K562 (cell line): ENCODE data around the gene ATMIN. TPM values are rescaled to one million over a fixed set of nuclear protein-coding genes. Genes with fewer than 3 reads are reported as not detected.
A peak's percentile ranks its signal among the peaks of the same experiment; 100 is the strongest.

Source experiments
- COPS2 ChIP-seq: fragments of 450-650 bp; conservative IDR thresholded peaks from 2 replicates; pipeline ENCODE4 v1.6.1; 2016; ENCODE audit warnings: mild to moderate bottlenecking, moderate library complexity
- DACH1 ChIP-seq: fragments of 450-650 bp; IDR thresholded peaks from 2 replicates; pipeline ENCODE4 v1.6.1; 2018; ENCODE audit not compliant: partially characterized antibody
- EGR1 ChIP-seq: fragments of 450-650 bp; conservative IDR thresholded peaks from 2 replicates; pipeline ENCODE4 v1.6.1; 2017; ENCODE audit warnings: mild to moderate bottlenecking
- ESRRA ChIP-seq: fragments of 450-650 bp; IDR thresholded peaks from 2 replicates; pipeline ENCODE4 v1.6.1; 2014; ENCODE audit warnings: low read depth, mild to moderate bottlenecking, moderate library complexity, borderline replicate concordance
- FOXP4 ChIP-seq: sonication (generic); formaldehyde crosslinking; IDR thresholded peaks from 2 replicates; pipeline ENCODE4 v1.8.0; 2022; ENCODE audit warnings: mild to moderate bottlenecking, missing genetic modification reagents, borderline replicate concordance
- HCFC1 ChIP-seq: IDR thresholded peaks from 2 replicates; pipeline ENCODE4 v1.6.1; 2012; ENCODE audit warnings: low read depth, low read length, improper control_type of control experiment
- HDAC1 ChIP-seq, 2 experiments: fragments of 450-650 bp; IDR thresholded peaks; 2 replicates each; pipeline ENCODE4 v1.6.1; 2016 to 2017; ENCODE audit warnings: inconsistent platforms in 1 of 2, mild to moderate bottlenecking in 1 of 2, moderate library complexity in 1 of 2
- HMG20A ChIP-seq: fragments of 450-650 bp; formaldehyde crosslinking; conservative IDR thresholded peaks from 2 replicates; pipeline ENCODE4 v1.4.0; 2020; ENCODE audit warnings: mild to moderate bottlenecking, mixed read lengths
- HNRNPLL ChIP-seq: fragments of 200-400 bp; formaldehyde crosslinking; IDR thresholded peaks from 2 replicates; pipeline ENCODE4 v1.6.1; 2017; ENCODE audit warnings: low read length, low read depth, mild to moderate bottlenecking; ENCODE audit not compliant: poor library complexity, severe bottlenecking
- HSF4 ChIP-seq: fragments of 250-450 bp; sonication (Bioruptor Pico); IDR thresholded peaks from 2 replicates; pipeline ENCODE4 v2.1.2; 2022; ENCODE audit warnings: mild to moderate bottlenecking, moderate library complexity, borderline replicate concordance
- KLF16 ChIP-seq: IDR thresholded peaks from 2 replicates; pipeline ENCODE4 v1.6.1; 2016; ENCODE audit warnings: antibody characterized with exemption
- MAZ ChIP-seq, 2 experiments: fragments of 450-650 bp in 1 of 2; sonication (generic) in 1 of 2; formaldehyde crosslinking; IDR thresholded peaks in 1 of 2; conservative IDR thresholded peaks in 1 of 2; 2 replicates each; pipeline versions ENCODE4 v1.4.0 to v1.5.0; 2020; ENCODE audit warnings: mild to moderate bottlenecking in 1 of 2, missing genetic modification reagents in 1 of 2
- MXD1 ChIP-seq: fragments of 250-450 bp; sonication (Bioruptor Pico); IDR thresholded peaks from 2 replicates; pipeline ENCODE4 v1.8.0; 2021; ENCODE audit warnings: borderline replicate concordance, mild to moderate bottlenecking, moderate library complexity; ENCODE audit not compliant: poor library complexity, severe bottlenecking
- NR2C2 ChIP-seq, 2 experiments: fragments of 200-800 bp in 1 of 2; sonication (Bioruptor generic) in 1 of 2; sonication (generic) in 1 of 2; formaldehyde crosslinking in 1 of 2; IDR thresholded peaks; 2 replicates each; pipeline versions ENCODE4 v1.6.1 to v1.8.0; 2016 to 2022; ENCODE audit warnings: mild to moderate bottlenecking in 1 of 2, missing compliant biosample characterization in 1 of 2, missing genetic modification characterization in 1 of 2, missing genetic modification reagents in 1 of 2
- PREB ChIP-seq: sonication (generic); formaldehyde crosslinking; IDR thresholded peaks from 2 replicates; pipeline ENCODE4 v1.8.1; 2023; ENCODE audit warnings: mild to moderate bottlenecking, missing genetic modification reagents
- SRSF1 ChIP-seq: fragments of 200-400 bp; formaldehyde crosslinking; IDR thresholded peaks from 2 replicates; pipeline ENCODE4 v1.6.1; 2017; ENCODE audit warnings: mild to moderate bottlenecking, low read depth, low read length, moderate library complexity
- THAP12 ChIP-seq: fragments of 250-450 bp; sonication (Bioruptor Pico); IDR thresholded peaks from 2 replicates; pipeline ENCODE4 v1.9.0; 2021; ENCODE audit warnings: mild to moderate bottlenecking, inconsistent platforms
- YY1 ChIP-seq, 3 experiments: IDR thresholded peaks; 2 replicates each; pipeline ENCODE4 v1.6.1; 2011; ENCODE audit warnings: low read length in 2 of 3, mild to moderate bottlenecking in 2 of 3, moderate library complexity in 2 of 3, borderline replicate concordance in 1 of 3, control low read depth in 1 of 3, low read depth in 1 of 3; ENCODE audit not compliant: insufficient read depth in 3 of 3, insufficient replicate concordance in 2 of 3, control insufficient read depth in 1 of 3, insufficient read length in 1 of 3; ENCODE audit errors: extremely low read depth in 1 of 3
- ZC3H11A ChIP-seq: IDR thresholded peaks from 2 replicates; pipeline ENCODE4 v1.6.1; 2012; ENCODE audit warnings: low read depth, low read length, improper control_type of control experiment
- polyA plus RNA-seq, 8 experiments: library from polyadenylated mRNA; depleted of rRNA in 4 of 8; stranded (reverse) in 5 of 8; unstranded in 3 of 8; fragments of >200 nt; fragmentation: Nextera tagmentation in 2 of 8; fragmentation: Illumina TruSeq in 1 of 8; extraction: Ambion mirVana in 2 of 8; extraction: Trizol in 1 of 8; gene quantifications; 2 replicates each; pipeline versions ENCODE4 v1.2.1 to v1.2.3, GENCODE V29; 2011 to 2014; ENCODE audit warnings: inconsistent platforms in 1 of 8, missing spikeins in 1 of 8
- total RNA-seq, 7 experiments: library from RNA; depleted of rRNA in 6 of 7; stranded (reverse); fragments of >200 nt in 6 of 7; fragmentation: Illumina TruSeq in 2 of 7; extraction: Trizol in 2 of 7; gene quantifications; 2 replicates each; pipeline versions ENCODE4 v1.2.1 to v1.2.3, GENCODE V29; 2011 to 2021; ENCODE audit warnings: low replicate concordance in 1 of 7

The ATMIN gene
- total and polyA plus RNA-seq, 9 of the 15 experiments (the other 6 are each of a cell fraction or from before 2014, with no cell fraction given): 6.7 to 40.9 (median 23.4) TPM

- peak; percentile 77; the same call in 1 of the 2 replicates for TF ChIP-seq FOXP4 (CRISPR knock-in tag)
- no peak for TF ChIP-seq KLF16
- 0 out of 2 replicates have a peak, but pooled peaks have one; percentile 33 for TF ChIP-seq THAP12
- TF ChIP-seq PREB: no peak
- TF ChIP-seq ESRRA: peak; percentile 75
- TF ChIP-seq HMG20A: no peak
- TF ChIP-seq HNRNPLL: no peak
- TF ChIP-seq HDAC1 (IDR thresholded peaks at IDR 0.05): peak in 1 of 2 experiments; percentile 95; a peak in 2 of 4 replicates
- TF ChIP-seq NR2C2 (CRISPR knock-in tag; IDR thresholded peaks at IDR 0.05): no peak; the same call in none of the 2 replicates
- peak; percentile 52 for TF ChIP-seq NR2C2 (tag; IDR thresholded peaks at IDR 0.05)
- 0 out of 2 replicates have a peak, but pooled peaks have one; percentile 35 for TF ChIP-seq HSF4 (CRISPR knock-in tag)
- TF ChIP-seq SRSF1: peak; percentile 54; the same call in 1 of the 2 replicates
- no peak for TF ChIP-seq COPS2
- TF ChIP-seq ZC3H11A: no peak
- TF ChIP-seq MXD1 (CRISPR knock-in tag): peak; percentile 39
- TF ChIP-seq YY1 (IDR thresholded peaks at IDR 0.05; ENCODE audit: borderline replicate concordance in 1 of 3, control insufficient read depth in 1 of 3, extremely low read depth in 1 of 3, insufficient read depth in 3 of 3, insufficient read length in 1 of 3, insufficient replicate concordance in 2 of 3, low read depth in 1 of 3, low read length in 2 of 3): peak in 1 of 3 experiments; percentile 73
- peak; percentile 32 for TF ChIP-seq DACH1
- peak in 1 of 2 experiments; percentile 8; a peak in 1 of 4 replicates for TF ChIP-seq MAZ (CRISPR knock-in tag; conservative IDR thresholded peaks at IDR 0.05 in 1 of 2, IDR thresholded peaks at IDR 0.05 in 1 of 2)
- no peak for TF ChIP-seq EGR1
- TF ChIP-seq HCFC1: no peak
These were observed 29.3 kb upstream of the ATMIN start (continued) for GRCh38 chr16:81006211-81006812.
